ENCODE data around the gene CCDC88A.

GRCh38 chr2:55418512-55419232, 984 bp downstream of the CCDC88A start:
- TF ChIP-seq CTCF (IDR thresholded peaks at IDR 0.05; ENCODE audit: low read depth, low read length) (no peak), EZH2phosphoT487 (IDR thresholded peaks at IDR 0.05; ENCODE audit: low read depth) (no peak)

All from OCI-LY3 (cell line).